Stomach (tissue), 4 donors: ENCODE data around the gene SCAND1.

ENCODE experiments used
- POLR2A ChIP-seq, 4 donors: fragments of 450-650 bp; IDR thresholded peaks; one replicate each; pipeline ENCODE4 v1.6.1; 2016; ENCODE audit warnings: antibody characterized with exemption in 4 of 4, control low read depth in 2 of 4, mild to moderate bottlenecking in 1 of 4, moderate library complexity in 1 of 4
- TF ChIP-seq, protein P1 (sequence below), 7 experiments: fragments of 450-650 bp in 4 of 7; fragments of 200-600 bp in 3 of 7; sonication (generic) in 3 of 7; IDR thresholded peaks; one replicate each; pipeline ENCODE4 v1.5.1; 2016 to 2019; ENCODE audit warnings: antibody characterized with exemption in 7 of 7, control low read depth in 2 of 7, mild to moderate bottlenecking in 1 of 7

DNA sequence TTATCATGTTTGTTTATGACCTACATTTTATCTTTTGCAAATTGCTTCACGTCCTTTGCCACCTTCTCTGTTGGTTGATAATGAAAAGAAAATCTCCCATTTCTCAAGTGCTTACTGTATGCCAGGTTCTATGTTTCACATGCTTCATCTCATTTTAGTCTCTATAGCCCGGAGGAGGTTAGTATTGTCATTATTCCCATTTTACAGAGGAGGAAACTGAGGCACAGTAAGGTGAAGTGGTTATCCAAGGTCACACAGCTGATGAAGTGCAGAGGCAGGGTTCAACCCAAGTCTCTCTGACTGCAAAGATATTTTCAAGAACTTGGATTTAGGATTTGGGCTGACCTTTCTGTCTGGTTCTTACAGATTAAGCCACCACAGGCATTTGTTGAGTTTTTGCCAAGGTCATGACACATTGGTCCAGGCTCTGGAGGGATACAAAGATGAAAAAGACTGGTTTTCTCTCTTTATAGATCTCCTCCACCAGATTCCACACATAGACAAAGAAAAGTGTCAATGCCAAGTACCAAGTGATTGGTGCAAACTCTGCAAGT, 34.7 kb upstream of the SCAND1 start:
- TF ChIP-seq POLR2A (IDR thresholded peaks at IDR 0.05), result no peak
- TF ChIP-seq, protein P1, sequence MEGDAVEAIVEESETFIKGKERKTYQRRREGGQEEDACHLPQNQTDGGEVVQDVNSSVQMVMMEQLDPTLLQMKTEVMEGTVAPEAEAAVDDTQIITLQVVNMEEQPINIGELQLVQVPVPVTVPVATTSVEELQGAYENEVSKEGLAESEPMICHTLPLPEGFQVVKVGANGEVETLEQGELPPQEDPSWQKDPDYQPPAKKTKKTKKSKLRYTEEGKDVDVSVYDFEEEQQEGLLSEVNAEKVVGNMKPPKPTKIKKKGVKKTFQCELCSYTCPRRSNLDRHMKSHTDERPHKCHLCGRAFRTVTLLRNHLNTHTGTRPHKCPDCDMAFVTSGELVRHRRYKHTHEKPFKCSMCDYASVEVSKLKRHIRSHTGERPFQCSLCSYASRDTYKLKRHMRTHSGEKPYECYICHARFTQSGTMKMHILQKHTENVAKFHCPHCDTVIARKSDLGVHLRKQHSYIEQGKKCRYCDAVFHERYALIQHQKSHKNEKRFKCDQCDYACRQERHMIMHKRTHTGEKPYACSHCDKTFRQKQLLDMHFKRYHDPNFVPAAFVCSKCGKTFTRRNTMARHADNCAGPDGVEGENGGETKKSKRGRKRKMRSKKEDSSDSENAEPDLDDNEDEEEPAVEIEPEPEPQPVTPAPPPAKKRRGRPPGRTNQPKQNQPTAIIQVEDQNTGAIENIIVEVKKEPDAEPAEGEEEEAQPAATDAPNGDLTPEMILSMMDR (IDR thresholded peaks at IDR 0.05), result no peak
